Common myeloid progenitor, CD34-positive (primary cell): ENCODE data around the gene HTRA3.

Experiments used
- CTCF ChIA-PET: fragments of 350-600 bp; sonication (Branson Sonifier 250); formaldehyde crosslinking; loops from one replicate; lab custom pipeline; 2021; ENCODE audit warnings: antibody characterized with exemption; lab: Charles Lee
- POLR2A ChIA-PET: fragments of 350-600 bp; sonication (Branson Sonifier 250); formaldehyde crosslinking; loops from one replicate; lab custom pipeline; 2021; ENCODE audit warnings: antibody characterized with exemption; lab: Charles Lee
- DNase-seq, 3 donors: peaks; one replicate each; pipeline versions ENCODE4 v3.0.0 to v3.0.0-alpha.2; 2013
- H3K27ac ChIP-seq, 2 experiments: 1 replicate in 1 of 2; 2 replicates in 1 of 2; pipeline ENCODE4 v1.7.0; 2013; ENCODE audit warnings: inconsistent platforms in 2 of 2, low read length in 2 of 2, mild to moderate bottlenecking in 2 of 2, low read depth in 1 of 2, moderate library complexity in 1 of 2; ENCODE audit not compliant: severe bottlenecking in 2 of 2, insufficient read depth in 1 of 2, poor library complexity in 1 of 2
- H3K27me3 ChIP-seq, 5 experiments: replicated peaks in 2 of 5; 1 replicate in 3 of 5; 2 replicates in 2 of 5; pipeline versions ENCODE4 v1.6.1 to v1.7.0; 2013; ENCODE audit warnings: low read length in 4 of 5, mild to moderate bottlenecking in 2 of 5, moderate library complexity in 2 of 5, inconsistent platforms in 1 of 5; ENCODE audit not compliant: insufficient read depth in 5 of 5, control insufficient read depth in 4 of 5
- H3K36me3 ChIP-seq, 4 experiments: 1 replicate in 2 of 4; 2 replicates in 2 of 4; pipeline versions ENCODE4 v1.6.1 to v1.7.0; 2013; ENCODE audit warnings: low read length in 3 of 4, control low read depth in 1 of 4, mild to moderate bottlenecking in 1 of 4; ENCODE audit not compliant: control insufficient read depth in 4 of 4, insufficient read depth in 4 of 4
- H3K4me1 ChIP-seq, 4 experiments: 1 replicate in 3 of 4; 2 replicates in 1 of 4; pipeline versions ENCODE4 v1.6.1 to v1.7.1; 2013; ENCODE audit warnings: low read length in 3 of 4, mild to moderate bottlenecking in 3 of 4, control low read depth in 1 of 4, inconsistent platforms in 1 of 4, moderate library complexity in 1 of 4; ENCODE audit not compliant: control insufficient read depth in 4 of 4, insufficient read depth in 4 of 4; ENCODE audit errors: control extremely low read depth in 1 of 4
- H3K4me3 ChIP-seq, 7 experiments: 1 replicate in 4 of 7; 2 replicates in 3 of 7; pipeline versions ENCODE4 v1.5.1 to v1.7.0; 2013; ENCODE audit warnings: mild to moderate bottlenecking in 7 of 7, low read length in 6 of 7, moderate library complexity in 6 of 7, inconsistent platforms in 2 of 7, low read depth in 2 of 7, control low read depth in 1 of 7; ENCODE audit not compliant: insufficient read depth in 4 of 7, control insufficient read depth in 1 of 7; ENCODE audit errors: extremely low read depth in 1 of 7
- H3K9me3 ChIP-seq, 5 experiments: 1 replicate in 4 of 5; 2 replicates in 1 of 5; pipeline versions ENCODE4 v1.6.1 to v1.7.1; 2013; ENCODE audit warnings: low read length in 4 of 5, mild to moderate bottlenecking in 2 of 5, inconsistent platforms in 1 of 5, low read depth in 1 of 5, moderate library complexity in 1 of 5; ENCODE audit not compliant: control insufficient read depth in 4 of 5, insufficient read depth in 2 of 5; ENCODE audit errors: control extremely low read depth in 1 of 5
- WGBS: methylation state at CpG from one replicate; pipeline ENCODE4 v1.1.5; 2013; ENCODE audit not compliant: insufficient coverage; 5-methylcytosine and 5-hydroxymethylcytosine counted together

HTRA3 gene

GRCh38 chr4:8291036-8291682, 21.6 kb downstream of the HTRA3 start:
- WGBS, result 93% methylated on average over 15 of the region's 21 CpGs
- Histone ChIP-seq H3K4me1 (peaks cover 0 to 6% (median 5%) of the 10 kb centered on the region in 4 experiments), H3K9me3 (no peaks in the 10 kb centered on the region), H3K27ac (no peak overlapping the region), H3K4me3 (no peak overlapping the region), H3K27me3 (no peaks in the 10 kb centered on the region), H3K36me3 (peaks cover 2 to 25% (median 7%) of the 10 kb centered on the region in 4 experiments)
- CTCF ChIA-PET, result interaction anchor here (0.9 kb wide), 1 partner anchor 15 kb away, joined by 3 read pairs; no protein-coding TSS in a partner anchor
- no peak for DNase-seq
- POLR2A ChIA-PET, result no interaction called here

GRCh38 chr4:8291701-8292477, 22.3 kb downstream of the HTRA3 start:
- POLR2A ChIA-PET, result no interaction called here
- Histone ChIP-seq H3K4me3 (no peak overlapping the region), H3K27ac (no peak overlapping the region), H3K4me1 (peaks cover 0 to 6% (median 5%) of the 10 kb centered on the region in 4 experiments), H3K27me3 (no peaks in the 10 kb centered on the region), H3K36me3 (peaks cover 2 to 25% (median 6%) of the 10 kb centered on the region in 4 experiments), H3K9me3 (no peaks in the 10 kb centered on the region)
- no peak for DNase-seq
- 96% methylated on average over 17 of the region's 19 CpGs for WGBS
- CTCF ChIA-PET, result interaction anchor here (1.0 to 1.4 kb wide), 2 partner anchors 9 to 25 kb away, joined by 3 read pairs; no protein-coding TSS in a partner anchor

GRCh38 chr4:8292478-8293107, 23.0 kb downstream of the HTRA3 start:
- Histone ChIP-seq H3K27me3 (no peaks in the 10 kb centered on the region), H3K27ac (no peak overlapping the region), H3K9me3 (no peaks in the 10 kb centered on the region), H3K4me3 (no peak overlapping the region), H3K36me3 (peaks cover 2 to 23% (median 6%) of the 10 kb centered on the region in 4 experiments), H3K4me1 (peaks cover 0 to 6% (median 5%) of the 10 kb centered on the region in 4 experiments)
- CTCF ChIA-PET, result interaction anchor here (1.0 to 1.4 kb wide), 3 partner anchors 9 to 25 kb away, joined by 3 to 4 read pairs (median 3); no protein-coding TSS in a partner anchor
- POLR2A ChIA-PET, result no interaction called here
- no peak for DNase-seq
- WGBS, result 93% methylated on average over 8 of the region's 8 CpGs

GRCh38 chr4:8293131-8293975, 23.8 kb downstream of the HTRA3 start:
- no peak overlapping the region for H3K4me3 ChIP-seq
- peaks cover 0 to 6% (median 5%) of the 10 kb centered on the region in 4 experiments for H3K4me1 ChIP-seq
- H3K27ac ChIP-seq, result no peak overlapping the region
- peaks cover 2 to 23% (median 6%) of the 10 kb centered on the region in 4 experiments for H3K36me3 ChIP-seq
- 90% methylated on average over 10 of the region's 11 CpGs for WGBS
- H3K27me3 ChIP-seq, result no peaks in the 10 kb centered on the region
- no peaks in the 10 kb centered on the region for H3K9me3 ChIP-seq
- ChIA-PET POLR2A (no interaction called here), CTCF (interaction anchor here (1.0 to 1.8 kb wide), 4 partner anchors 8 to 27 kb away, joined by 3 to 7 read pairs (median 4); no protein-coding TSS in a partner anchor)
- no peak for DNase-seq

GRCh38 chr4:8294036-8294435, 24.5 kb downstream of the HTRA3 start:
- ChIA-PET CTCF (interaction anchor here (1.0 to 1.8 kb wide), 2 partner anchors 18 to 27 kb away, joined by 3 to 7 read pairs; no protein-coding TSS in a partner anchor), POLR2A (no interaction called here)
- H3K27ac ChIP-seq, result no peak overlapping the region
- H3K9me3 ChIP-seq, result no peaks in the 10 kb centered on the region
- 99% methylated on average over 9 of the region's 9 CpGs for WGBS
- H3K36me3 ChIP-seq, result peaks cover 2 to 23% (median 6%) of the 10 kb centered on the region in 4 experiments
- peaks cover 0 to 6% (median 5%) of the 10 kb centered on the region in 4 experiments for H3K4me1 ChIP-seq
- no peak for DNase-seq
- no peaks in the 10 kb centered on the region for H3K27me3 ChIP-seq
- no peak overlapping the region for H3K4me3 ChIP-seq

- peaks cover 0 to 6% (median 5%) of the 10 kb centered on the region in 4 experiments for H3K4me1 ChIP-seq
- peaks cover 2 to 23% (median 6%) of the 10 kb centered on the region in 4 experiments for H3K36me3 ChIP-seq
- H3K9me3 ChIP-seq, result no peaks in the 10 kb centered on the region
- CTCF ChIA-PET, result interaction anchor here (1.0 to 1.8 kb wide), 3 partner anchors 12 to 28 kb away, joined by 3 to 7 read pairs (median 3); no protein-coding TSS in a partner anchor
- POLR2A ChIA-PET, result no interaction called here
- no peaks in the 10 kb centered on the region for H3K27me3 ChIP-seq
- no peak overlapping the region for H3K27ac ChIP-seq
- H3K4me3 ChIP-seq, result no peak overlapping the region
- no peak for DNase-seq
- 97% methylated on average over 2 of the region's 2 CpGs for WGBS
Observed at GRCh38 chr4:8294775-8295174, 25.2 kb downstream of the HTRA3 start.
